Tibial nerve (tissue), 4 donors: Measurements from ENCODE around the gene ZNF134. TPM values are rescaled to one million over a fixed set of nuclear protein-coding genes. Genes with fewer than 3 reads are reported as not detected.

Experiments used
- DNase-seq, 2 donors: peaks; one replicate each; pipeline ENCODE4 v3.0.0-alpha.2; 2019; ENCODE audit warnings: low spot score in 2 of 2
- H3K27ac ChIP-seq, 4 donors: fragments of 200-600 bp; sonication (generic) in 3 of 4; one replicate each; pipeline ENCODE4 v1.5.1; 2017 to 2019; ENCODE audit warnings: mild to moderate bottlenecking in 1 of 4
- H3K27me3 ChIP-seq, 2 donors: fragments of 200-600 bp; sonication (generic) in 1 of 2; one replicate each; pipeline versions ENCODE4 v1.5.1 to v1.6.0; 2017 to 2019
- H3K36me3 ChIP-seq, 3 donors: fragments of 200-600 bp; sonication (generic); one replicate each; pipeline ENCODE4 v1.5.1; 2018 to 2019
- H3K4me1 ChIP-seq, 4 donors: fragments of 200-600 bp; sonication (generic) in 3 of 4; one replicate each; pipeline ENCODE4 v1.5.1; 2017 to 2019
- H3K4me3 ChIP-seq, 4 donors: fragments of 200-600 bp; sonication (generic) in 3 of 4; one replicate each; pipeline ENCODE4 v1.5.1; 2017 to 2019; ENCODE audit warnings: mild to moderate bottlenecking in 1 of 4, moderate library complexity in 1 of 4
- H3K9me3 ChIP-seq, 4 donors: fragments of 200-600 bp; sonication (generic) in 3 of 4; one replicate each; pipeline ENCODE4 v1.5.1; 2017 to 2019
- EP300 ChIP-seq, 2 donors: sonication (generic); formaldehyde crosslinking; IDR thresholded peaks; one replicate each; pipeline ENCODE4 v1.6.1; 2017; ENCODE audit warnings: antibody characterized with exemption in 2 of 2, mild to moderate bottlenecking in 1 of 2
- POLR2A ChIP-seq, 2 donors: fragments of 450-650 bp; IDR thresholded peaks; one replicate each; pipeline ENCODE4 v1.6.1; 2017; ENCODE audit warnings: antibody characterized with exemption in 2 of 2, mild to moderate bottlenecking in 2 of 2, moderate library complexity in 2 of 2
- WGBS, 2 donors: methylation state at CpG; one replicate each; pipeline ENCODE4 v1.1.5; 2018; 5-methylcytosine and 5-hydroxymethylcytosine counted together
- total RNA-seq, 4 donors: library from RNA; depleted of rRNA; stranded (reverse); fragments of >200 nt; gene quantifications; one replicate each; pipeline ENCODE4 v1.1.0, GENCODE V29; 2016
- TF ChIP-seq, protein P1 (sequence below), 5 experiments: fragments of 200-600 bp in 3 of 5; fragments of 450-650 bp in 2 of 5; sonication (generic) in 3 of 5; IDR thresholded peaks; one replicate each; pipeline ENCODE4 v1.5.1; 2016 to 2019; ENCODE audit warnings: antibody characterized with exemption in 5 of 5, mild to moderate bottlenecking in 3 of 5, moderate library complexity in 2 of 5

ZNF134 gene
- total RNA-seq, 4 donors from 2014 or later = 15.0 to 43.7 (median 25.4) TPM

DNA sequence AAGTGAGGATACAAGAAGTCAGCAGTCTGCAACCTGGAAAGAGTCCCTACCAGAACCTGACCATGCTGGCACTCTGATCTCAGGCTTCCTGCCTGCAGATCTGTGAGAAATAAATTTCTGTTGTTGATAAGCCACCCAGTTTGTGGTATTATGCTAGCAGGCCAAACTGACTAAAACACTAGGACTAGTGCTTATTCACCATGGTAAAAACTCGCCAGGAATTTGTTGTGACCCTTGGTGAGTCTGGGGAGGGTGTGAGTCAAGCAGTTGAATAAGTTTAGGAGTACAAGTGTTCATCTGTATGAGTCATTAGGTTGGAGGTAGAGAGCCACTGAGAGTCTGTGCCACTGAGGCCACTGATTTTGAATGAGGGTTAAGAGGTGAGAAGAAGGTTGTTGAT lies 26.5 kb upstream of the ZNF134 start:
- Histone ChIP-seq H3K4me3 (no peak overlapping the region), H3K27ac (no peak overlapping the region), H3K9me3 (peaks cover 0 to 92% (median 45%) of the 10 kb centered on the region in 4 donors), H3K4me1 (peaks cover 0 to 19% (median 8%) of the 10 kb centered on the region in 4 donors), H3K27me3 (no peaks in the 10 kb centered on the region), H3K36me3 (peaks cover 0 to 79% (median 42%) of the 10 kb centered on the region in 3 donors)
- WGBS, 2 donors = 92 to 100% methylated on average over 1 of the region's 1 CpG
- no peak for DNase-seq
- TF ChIP-seq, protein P1, sequence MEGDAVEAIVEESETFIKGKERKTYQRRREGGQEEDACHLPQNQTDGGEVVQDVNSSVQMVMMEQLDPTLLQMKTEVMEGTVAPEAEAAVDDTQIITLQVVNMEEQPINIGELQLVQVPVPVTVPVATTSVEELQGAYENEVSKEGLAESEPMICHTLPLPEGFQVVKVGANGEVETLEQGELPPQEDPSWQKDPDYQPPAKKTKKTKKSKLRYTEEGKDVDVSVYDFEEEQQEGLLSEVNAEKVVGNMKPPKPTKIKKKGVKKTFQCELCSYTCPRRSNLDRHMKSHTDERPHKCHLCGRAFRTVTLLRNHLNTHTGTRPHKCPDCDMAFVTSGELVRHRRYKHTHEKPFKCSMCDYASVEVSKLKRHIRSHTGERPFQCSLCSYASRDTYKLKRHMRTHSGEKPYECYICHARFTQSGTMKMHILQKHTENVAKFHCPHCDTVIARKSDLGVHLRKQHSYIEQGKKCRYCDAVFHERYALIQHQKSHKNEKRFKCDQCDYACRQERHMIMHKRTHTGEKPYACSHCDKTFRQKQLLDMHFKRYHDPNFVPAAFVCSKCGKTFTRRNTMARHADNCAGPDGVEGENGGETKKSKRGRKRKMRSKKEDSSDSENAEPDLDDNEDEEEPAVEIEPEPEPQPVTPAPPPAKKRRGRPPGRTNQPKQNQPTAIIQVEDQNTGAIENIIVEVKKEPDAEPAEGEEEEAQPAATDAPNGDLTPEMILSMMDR (IDR thresholded peaks at IDR 0.05) = no peak

DNA sequence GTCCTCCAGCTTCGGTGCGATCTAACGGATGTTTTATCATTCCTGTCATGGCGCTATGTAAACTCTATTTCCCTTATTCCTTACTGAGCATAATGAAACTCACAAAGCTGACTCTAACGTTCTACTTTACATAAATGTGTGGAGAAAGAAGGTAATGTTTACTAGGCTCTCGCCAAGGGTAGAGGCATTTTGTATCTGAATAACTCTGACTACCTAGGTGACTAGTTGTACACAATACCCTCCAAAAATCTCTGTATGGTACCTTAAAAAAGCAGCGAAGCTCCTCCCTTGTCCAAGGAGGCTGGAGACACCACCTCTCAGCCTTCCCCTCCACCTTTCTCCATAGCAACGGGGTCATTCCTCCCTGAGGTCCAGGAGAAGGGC lies 14.7 kb upstream of the ZNF134 start:
- TF ChIP-seq EP300 (IDR thresholded peaks at IDR 0.05) (no peak), POLR2A (IDR thresholded peaks at IDR 0.05) (no peak)
- TF ChIP-seq, protein P1 (IDR thresholded peaks at IDR 0.05) = no peak
- peaks cover 0 to 43% (median 2%) of the 10 kb centered on the region in 4 donors for H3K9me3 ChIP-seq
- DNase-seq = no peak
- 56% methylated on average over 8 of the region's 8 CpGs for WGBS, 2 donors
- H3K4me1 ChIP-seq = peaks cover 0 to 18% (median 4%) of the 10 kb centered on the region in 4 donors
- H3K27ac ChIP-seq = peak overlapping the region in 1 of 4 donors; percentile 53
- no peaks in the 10 kb centered on the region for H3K27me3 ChIP-seq
- H3K4me3 ChIP-seq = peak overlapping the region; percentile 54 to 85 (median 68)
- H3K36me3 ChIP-seq = peaks cover 0 to 36% (median 0%) of the 10 kb centered on the region in 3 donors

DNA sequence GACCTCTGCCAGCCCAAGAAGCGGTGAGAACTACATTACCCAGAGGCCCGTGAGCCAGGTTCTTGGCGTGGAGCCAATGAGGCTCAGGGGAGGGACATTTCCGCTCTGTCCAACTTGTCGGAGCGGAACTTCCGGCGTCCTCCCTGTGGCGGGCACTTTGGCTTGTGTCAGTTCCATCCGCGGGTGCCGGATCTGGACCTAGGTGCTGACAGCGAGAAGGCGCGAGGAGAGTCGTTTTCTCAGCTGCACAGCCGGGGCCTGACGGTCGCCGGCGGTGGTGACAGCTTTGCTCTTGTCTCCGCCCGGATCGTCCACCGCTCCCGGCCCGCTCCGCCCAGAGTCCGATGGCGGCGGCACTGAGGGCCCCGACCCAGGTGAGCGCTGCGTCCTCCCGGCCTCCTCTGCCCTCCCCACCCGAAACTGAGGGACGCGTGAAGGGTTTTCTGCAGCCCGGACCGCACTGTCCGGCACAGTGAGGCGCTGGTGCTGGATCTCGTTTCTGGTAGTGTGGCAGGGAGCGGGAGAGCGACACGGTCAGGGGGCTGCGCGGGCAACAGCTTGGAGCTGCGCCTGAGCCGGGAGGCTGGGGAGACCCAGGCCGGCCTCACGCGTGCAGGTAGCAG lies 14.2 kb upstream of the ZNF134 start, which contains the start of gene ZNF530:
ZNF530 (plus strand) TSS at position 125 of the 623 bp plus-strand sequence. CDS start 4,461 bp downstream, outside the sequence.
- Histone ChIP-seq H3K4me3 (peak within 1 kb of the TSS; percentile 54 to 85 (median 68)), H3K27ac (peak within 1 kb of the TSS in 1 of 4 donors; percentile 53), H3K36me3 (peaks cover 0 to 41% (median 0%) of the 10 kb centered on the region in 3 donors), H3K4me1 (peaks cover 0 to 18% (median 4%) of the 10 kb centered on the region in 4 donors), H3K27me3 (no peaks in the 10 kb centered on the region), H3K9me3 (peaks cover 0 to 43% (median 4%) of the 10 kb centered on the region in 4 donors)
- DNase-seq = peak; percentile 87 to 95
- peak in 1 of 2 donors; percentile 88 for TF ChIP-seq EP300 (IDR thresholded peaks at IDR 0.05)
- TF ChIP-seq POLR2A (IDR thresholded peaks at IDR 0.05) = no peak
- TF ChIP-seq, protein P1 (IDR thresholded peaks at IDR 0.05) = no peak
- whole genome bisulfite sequencing, 2 donors = 1% methylated on average over 28 to 30 of the region's 53 CpGs

DNA sequence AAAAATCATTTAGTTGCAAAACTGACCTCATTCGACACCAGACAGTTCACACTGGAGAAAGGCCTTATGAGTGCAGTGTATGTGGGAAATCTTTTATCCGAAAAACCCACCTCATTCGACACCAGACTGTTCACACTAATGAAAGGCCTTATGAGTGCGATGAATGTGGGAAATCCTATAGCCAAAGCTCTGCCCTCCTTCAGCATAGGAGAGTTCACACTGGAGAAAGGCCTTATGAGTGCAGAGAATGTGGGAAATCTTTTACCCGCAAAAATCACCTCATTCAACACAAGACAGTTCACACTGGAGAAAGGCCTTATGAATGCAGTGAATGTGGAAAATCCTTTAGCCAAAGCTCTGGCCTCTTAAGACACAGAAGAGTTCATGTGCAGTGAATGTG lies 7.1 kb upstream of the ZNF134 start:
- no peak for DNase-seq
- Histone ChIP-seq H3K4me1 (no peaks in the 10 kb centered on the region), H3K27me3 (no peaks in the 10 kb centered on the region), H3K27ac (no peak overlapping the region), H3K9me3 (peaks cover 0 to 97% (median 14%) of the 10 kb centered on the region in 4 donors), H3K4me3 (no peak overlapping the region), H3K36me3 (peaks cover 0 to 85% (median 0%) of the 10 kb centered on the region in 3 donors)
- WGBS, 2 donors = 95 to 97% methylated on average over 5 of the region's 5 CpGs
- TF ChIP-seq POLR2A (IDR thresholded peaks at IDR 0.05) (no peak), EP300 (IDR thresholded peaks at IDR 0.05) (no peak)
- TF ChIP-seq, protein P1 (IDR thresholded peaks at IDR 0.05) = no peak

DNA sequence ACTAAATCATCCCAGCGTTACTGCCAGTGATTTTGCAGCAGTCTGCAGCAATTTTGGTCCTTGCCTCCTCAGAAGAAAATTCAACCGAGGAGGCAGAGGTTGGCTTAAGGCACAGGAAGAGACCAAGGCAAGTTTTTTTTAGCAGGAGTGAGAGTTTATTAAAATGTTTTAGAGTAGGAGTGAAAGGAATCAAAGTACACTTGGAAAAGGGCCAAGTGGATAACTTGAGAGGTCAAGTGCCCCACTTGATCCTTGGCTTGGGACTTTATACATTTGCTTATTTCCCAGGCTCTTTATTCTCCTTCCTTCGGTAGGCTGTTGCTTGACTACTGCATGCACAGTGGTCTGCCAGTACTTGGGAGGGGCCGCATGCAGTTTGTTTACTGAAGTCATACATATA lies 2.9 kb upstream of the ZNF134 start:
- WGBS, 2 donors = 76% methylated on average over 4 of the region's 4 CpGs
- peaks cover 0 to 58% (median 10%) of the 10 kb centered on the region in 3 donors for H3K36me3 ChIP-seq
- H3K9me3 ChIP-seq = peaks cover 0 to 74% (median 15%) of the 10 kb centered on the region in 4 donors
- no peak overlapping the region for H3K27ac ChIP-seq
- TF ChIP-seq EP300 (IDR thresholded peaks at IDR 0.05) = no peak
- TF ChIP-seq, protein P1 (IDR thresholded peaks at IDR 0.05) = no peak
- TF ChIP-seq POLR2A (IDR thresholded peaks at IDR 0.05) = no peak
- H3K27me3 ChIP-seq = no peaks in the 10 kb centered on the region
- no peak overlapping the region for H3K4me3 ChIP-seq
- DNase-seq = no peak
- peaks cover 0 to 19% (median 7%) of the 10 kb centered on the region in 4 donors for H3K4me1 ChIP-seq
